ENCODE measurements around the gene ACOT2. TPM values are rescaled to one million over a fixed set of nuclear protein-coding genes. Genes with fewer than 3 reads are reported as not detected.

Gene ACOT2
- total RNA-seq, 1 donor from 2014 or later = 44.5 TPM

DNA sequence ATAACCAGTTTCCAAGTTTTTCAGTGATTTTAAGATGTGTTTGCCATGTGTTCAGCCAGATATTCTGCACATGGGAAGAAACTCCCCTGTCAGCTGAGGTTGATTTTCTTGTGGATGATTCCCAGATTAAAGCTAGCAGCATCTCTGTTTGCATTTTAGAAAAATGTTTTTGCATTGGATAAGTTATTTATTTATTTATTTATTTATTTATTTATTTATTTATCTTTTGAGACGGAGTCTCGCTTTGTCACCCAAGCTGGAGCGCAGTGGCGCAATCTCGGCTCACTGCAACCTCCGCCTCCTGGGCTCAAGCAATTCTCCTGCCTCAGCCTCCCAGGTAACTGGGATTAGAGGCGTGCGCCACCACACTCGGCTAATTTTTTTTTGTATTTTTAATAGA is 25.5 kb downstream of the ACOT2 start:
- no peaks in the 10 kb centered on the region for H3K36me3 ChIP-seq
- H3K27me3 ChIP-seq = no peaks in the 10 kb centered on the region
- TF ChIP-seq, protein P1, sequence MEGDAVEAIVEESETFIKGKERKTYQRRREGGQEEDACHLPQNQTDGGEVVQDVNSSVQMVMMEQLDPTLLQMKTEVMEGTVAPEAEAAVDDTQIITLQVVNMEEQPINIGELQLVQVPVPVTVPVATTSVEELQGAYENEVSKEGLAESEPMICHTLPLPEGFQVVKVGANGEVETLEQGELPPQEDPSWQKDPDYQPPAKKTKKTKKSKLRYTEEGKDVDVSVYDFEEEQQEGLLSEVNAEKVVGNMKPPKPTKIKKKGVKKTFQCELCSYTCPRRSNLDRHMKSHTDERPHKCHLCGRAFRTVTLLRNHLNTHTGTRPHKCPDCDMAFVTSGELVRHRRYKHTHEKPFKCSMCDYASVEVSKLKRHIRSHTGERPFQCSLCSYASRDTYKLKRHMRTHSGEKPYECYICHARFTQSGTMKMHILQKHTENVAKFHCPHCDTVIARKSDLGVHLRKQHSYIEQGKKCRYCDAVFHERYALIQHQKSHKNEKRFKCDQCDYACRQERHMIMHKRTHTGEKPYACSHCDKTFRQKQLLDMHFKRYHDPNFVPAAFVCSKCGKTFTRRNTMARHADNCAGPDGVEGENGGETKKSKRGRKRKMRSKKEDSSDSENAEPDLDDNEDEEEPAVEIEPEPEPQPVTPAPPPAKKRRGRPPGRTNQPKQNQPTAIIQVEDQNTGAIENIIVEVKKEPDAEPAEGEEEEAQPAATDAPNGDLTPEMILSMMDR (IDR thresholded peaks at IDR 0.05) = no peak
- no peak overlapping the region for H3K27ac ChIP-seq
- no peak for DNase-seq (ENCODE audit: low spot score in 2 of 2)
- no peak overlapping the region for H3K4me3 ChIP-seq
- intact Hi-C loops (cut with DNase I) = no loop called here
- H3K9me3 ChIP-seq = no peaks in the 10 kb centered on the region
- H3K4me1 ChIP-seq = no peaks in the 10 kb centered on the region

DNA sequence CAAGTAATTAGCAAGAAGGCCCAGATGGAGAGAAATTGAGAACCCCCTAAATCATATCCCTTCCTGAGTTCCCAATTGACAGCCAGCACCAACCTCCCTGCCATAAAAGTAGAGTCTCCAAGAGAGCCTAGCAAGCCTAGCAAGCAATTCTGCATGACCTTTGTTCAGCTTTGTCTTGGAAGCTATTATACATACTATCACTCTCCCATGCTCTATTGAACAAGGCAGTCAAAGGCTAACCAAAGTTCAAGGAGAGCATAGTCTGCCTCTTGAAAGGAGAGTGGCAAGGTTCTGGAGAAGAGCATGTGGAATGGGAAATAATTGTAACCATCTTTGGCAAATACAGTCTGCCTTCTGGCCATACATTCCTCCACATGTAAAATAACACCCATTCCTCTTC is 30.5 kb downstream of the ACOT2 start:
- Histone ChIP-seq H3K4me3 (no peak overlapping the region), H3K36me3 (no peaks in the 10 kb centered on the region), H3K4me1 (no peaks in the 10 kb centered on the region), H3K27ac (no peak overlapping the region), H3K27me3 (no peaks in the 10 kb centered on the region), H3K9me3 (no peaks in the 10 kb centered on the region)
- TF ChIP-seq, protein P1 (IDR thresholded peaks at IDR 0.05) = no peak
- no peak for DNase-seq (ENCODE audit: low spot score in 2 of 2)
- intact Hi-C loops (cut with DNase I) = no loop called here

DNA sequence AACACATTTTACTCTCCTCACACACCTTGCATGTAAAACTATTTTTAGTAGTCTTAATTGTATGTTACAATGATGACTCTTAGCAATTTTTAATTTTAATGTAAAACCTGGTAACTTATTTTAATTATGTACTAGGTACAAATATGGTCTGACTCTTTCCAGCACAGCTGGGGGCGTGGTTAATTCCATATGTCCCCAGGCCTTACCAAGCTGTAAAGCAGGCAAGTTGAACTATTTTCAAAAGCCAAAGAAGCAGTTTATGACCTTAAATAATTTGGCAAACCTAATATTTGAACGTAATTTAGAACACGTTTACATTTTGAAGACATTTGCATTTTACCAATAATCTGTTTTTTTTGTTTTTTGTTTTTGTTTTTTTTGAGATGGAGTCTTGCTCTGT is 34.0 kb downstream of the ACOT2 start:
- no peaks in the 10 kb centered on the region for H3K36me3 ChIP-seq
- H3K4me3 ChIP-seq = no peak overlapping the region
- no peaks in the 10 kb centered on the region for H3K27me3 ChIP-seq
- no peak overlapping the region for H3K27ac ChIP-seq
- DNase-seq (ENCODE audit: low spot score in 2 of 2) = no peak
- intact Hi-C loops (cut with DNase I) = no loop called here
- no peaks in the 10 kb centered on the region for H3K4me1 ChIP-seq
- TF ChIP-seq, protein P1 (IDR thresholded peaks at IDR 0.05) = no peak
- no peaks in the 10 kb centered on the region for H3K9me3 ChIP-seq

DNA sequence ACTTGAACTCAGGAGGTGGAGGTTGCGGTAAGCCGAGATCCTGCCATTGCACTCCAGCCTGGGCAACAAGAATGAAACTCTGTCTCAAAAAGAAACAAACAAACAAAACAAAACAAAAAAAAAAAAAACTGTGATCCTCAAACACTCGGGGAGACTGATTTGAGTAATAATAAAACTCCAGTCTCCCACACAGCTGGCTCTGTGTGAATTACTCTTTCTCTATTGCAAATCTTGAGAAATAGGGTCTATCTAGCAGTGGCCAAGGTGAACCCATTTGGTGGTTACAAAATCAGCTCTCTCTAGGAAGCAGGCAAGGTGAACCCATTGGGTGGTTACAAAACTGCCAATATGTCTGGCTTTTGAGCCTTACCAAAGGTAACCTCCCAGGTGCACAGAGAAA is 37.3 kb downstream of the ACOT2 start:
- Histone ChIP-seq H3K27ac (no peak overlapping the region), H3K36me3 (no peaks in the 10 kb centered on the region), H3K4me3 (no peak overlapping the region), H3K4me1 (no peaks in the 10 kb centered on the region), H3K9me3 (no peaks in the 10 kb centered on the region), H3K27me3 (no peaks in the 10 kb centered on the region)
- intact Hi-C loops (cut with DNase I) = no loop called here
- TF ChIP-seq, protein P1 (IDR thresholded peaks at IDR 0.05) = no peak
- no peak for DNase-seq (ENCODE audit: low spot score in 2 of 2)

DNA sequence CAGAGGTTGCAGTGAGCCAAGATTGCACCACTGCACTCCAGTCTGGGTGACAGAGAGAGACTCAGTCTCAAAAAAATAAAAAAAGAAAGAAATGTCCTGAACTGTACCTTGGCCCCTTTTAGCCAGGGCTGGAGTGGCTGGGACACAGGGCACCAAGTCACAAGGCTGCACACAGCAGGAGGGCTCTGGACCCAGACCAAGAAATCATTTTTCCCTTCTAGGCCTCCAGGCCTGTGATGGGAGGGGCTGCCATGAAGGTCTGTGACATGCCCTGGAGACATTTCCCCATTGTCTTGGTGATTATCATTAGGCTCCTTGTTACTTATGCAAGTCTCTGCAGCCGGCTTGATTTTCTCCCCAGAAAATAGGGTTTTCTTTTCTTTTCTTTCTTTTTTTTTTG is 38.2 kb downstream of the ACOT2 start:
- no peaks in the 10 kb centered on the region for H3K27me3 ChIP-seq
- DNase-seq (ENCODE audit: low spot score in 2 of 2) = no peak
- TF ChIP-seq, protein P1 (IDR thresholded peaks at IDR 0.05) = no peak
- intact Hi-C loops (cut with DNase I) = no loop called here
- H3K4me3 ChIP-seq = no peak overlapping the region
- no peaks in the 10 kb centered on the region for H3K4me1 ChIP-seq
- H3K27ac ChIP-seq = no peak overlapping the region
- H3K9me3 ChIP-seq = no peaks in the 10 kb centered on the region
- H3K36me3 ChIP-seq = no peaks in the 10 kb centered on the region

DNA sequence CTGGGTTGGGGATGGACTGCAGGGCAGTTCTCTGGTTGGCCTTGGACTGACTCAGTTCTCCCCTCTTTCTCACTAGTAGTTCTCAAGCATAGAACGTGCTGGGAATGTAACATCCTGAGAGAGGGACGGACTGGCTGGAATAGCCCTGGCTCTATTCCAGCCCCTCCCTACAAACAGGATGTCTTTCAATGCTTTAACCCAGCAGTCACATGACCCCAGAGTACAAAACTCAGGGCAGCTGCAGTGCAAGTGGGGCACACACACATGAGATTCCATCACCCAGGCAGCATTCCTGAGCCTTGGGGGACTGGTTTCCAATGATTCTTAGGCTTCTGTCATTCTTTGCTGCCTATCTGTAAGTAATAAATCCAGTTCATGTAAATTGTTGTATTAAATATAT is 41.7 kb downstream of the ACOT2 start:
- intact Hi-C loops (cut with DNase I) = loop anchor here (5.0 kb wide), 1 partner anchor 118 kb away; the partner anchor contains the start of gene RIOX1
- Histone ChIP-seq H3K4me1 (no peaks in the 10 kb centered on the region), H3K4me3 (no peak overlapping the region), H3K27me3 (no peaks in the 10 kb centered on the region), H3K9me3 (no peaks in the 10 kb centered on the region), H3K27ac (no peak overlapping the region), H3K36me3 (no peaks in the 10 kb centered on the region)
- DNase-seq (ENCODE audit: low spot score in 2 of 2) = no peak
- TF ChIP-seq, protein P1 (IDR thresholded peaks at IDR 0.05) = no peak

Data from ascending aorta (tissue), 2 donors.